ENCODE results near the gene COX6B1. TPM values are rescaled to one million over a fixed set of nuclear protein-coding genes. Genes with fewer than 3 reads are reported as not detected.

COX6B1 gene, protein sequence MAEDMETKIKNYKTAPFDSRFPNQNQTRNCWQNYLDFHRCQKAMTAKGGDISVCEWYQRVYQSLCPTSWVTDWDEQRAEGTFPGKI
- 156 and 265 TPM in 2 replicates for total RNA-seq

DNA sequence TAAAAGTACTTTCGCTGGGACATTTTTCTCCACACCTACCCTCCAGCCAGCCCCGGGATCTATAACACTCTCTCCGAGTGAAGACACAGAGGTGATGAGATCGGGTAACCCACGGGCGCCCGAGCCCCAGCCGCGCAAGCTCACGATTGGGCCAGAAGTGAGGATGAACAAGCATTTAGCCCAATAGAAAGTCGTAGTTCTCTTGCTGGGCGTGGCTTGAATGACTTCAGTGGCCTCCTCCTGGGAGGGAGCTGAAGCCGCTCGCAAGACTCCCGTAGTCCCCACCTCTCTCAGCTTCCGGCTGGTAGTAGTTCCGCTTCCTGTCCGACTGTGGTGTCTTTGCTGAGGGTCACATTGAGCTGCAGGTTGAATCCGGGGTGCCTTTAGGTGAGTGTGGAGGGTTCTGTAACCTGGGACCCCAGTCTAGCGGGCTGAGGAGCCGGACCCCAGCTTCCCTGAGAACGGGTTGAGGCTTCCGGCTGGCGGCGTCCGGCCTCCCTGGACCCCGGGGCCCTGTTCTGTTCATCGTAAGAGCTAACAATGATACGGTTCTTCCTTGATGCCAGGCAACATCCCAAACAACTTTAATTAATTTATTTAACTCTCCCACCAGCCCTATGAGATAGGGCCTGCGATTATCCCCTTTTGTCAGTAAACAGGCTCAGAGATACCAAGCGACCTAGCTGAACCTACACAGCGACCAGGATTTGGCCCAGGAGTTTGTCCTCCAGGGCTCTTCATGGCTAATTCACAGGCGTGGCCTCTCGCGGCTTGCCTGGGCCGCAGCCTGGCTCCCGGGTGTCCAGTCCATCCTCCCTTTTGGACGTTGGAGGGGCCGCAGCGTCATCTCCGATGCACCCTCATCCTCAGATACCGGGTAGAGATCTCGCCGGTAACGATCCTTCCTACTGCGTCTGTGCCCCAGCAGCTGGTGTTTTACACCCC, at the start of gene COX6B1:
Gene COX6B1, plus strand, starts transcription at position 307 of the 945 bp plus-strand sequence. CDS start 2,921 bp downstream, outside the sequence.

DNA sequence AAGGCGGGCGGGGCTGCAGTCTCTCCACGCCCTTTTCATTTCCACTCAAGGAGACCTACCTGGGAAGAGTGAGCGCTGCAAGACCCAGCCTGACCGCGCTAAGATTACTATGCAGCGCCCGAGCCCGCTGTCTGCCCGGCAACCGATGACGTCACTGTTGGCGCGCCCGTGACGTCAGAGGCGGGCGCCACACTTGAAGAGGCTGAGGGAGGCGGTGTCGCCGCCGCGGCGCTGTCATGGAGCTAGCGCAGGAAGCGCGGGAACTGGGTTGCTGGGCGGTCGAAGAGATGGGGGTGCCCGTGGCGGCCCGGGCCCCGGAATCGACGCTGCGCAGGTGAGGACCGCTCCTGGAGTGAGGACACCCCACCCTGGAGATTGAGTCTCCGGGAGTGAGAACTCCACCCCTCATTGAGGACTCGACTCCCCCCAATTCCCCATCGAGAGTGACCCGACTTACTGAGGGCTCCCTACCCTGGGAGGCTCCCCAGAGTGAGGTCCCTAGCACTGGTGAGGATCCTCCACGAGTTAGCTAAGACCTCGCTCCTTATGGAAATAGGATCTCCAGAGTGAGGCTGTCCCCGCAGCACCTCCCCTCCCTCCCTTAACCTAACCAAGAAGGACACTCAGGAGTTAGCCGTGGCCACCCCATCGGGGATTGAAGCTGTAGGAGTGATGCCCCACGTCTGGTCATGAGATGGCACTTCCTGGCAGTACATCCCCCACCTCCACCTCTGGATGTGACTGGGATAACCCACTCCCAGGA, 35.4 kb upstream of the COX6B1 start, which contains the start of gene HAUS5:
Gene HAUS5, plus strand, starts transcription at position 177 of the 763 bp plus-strand sequence. Its CDS starts 60 bp downstream, at position 237.

DNA sequence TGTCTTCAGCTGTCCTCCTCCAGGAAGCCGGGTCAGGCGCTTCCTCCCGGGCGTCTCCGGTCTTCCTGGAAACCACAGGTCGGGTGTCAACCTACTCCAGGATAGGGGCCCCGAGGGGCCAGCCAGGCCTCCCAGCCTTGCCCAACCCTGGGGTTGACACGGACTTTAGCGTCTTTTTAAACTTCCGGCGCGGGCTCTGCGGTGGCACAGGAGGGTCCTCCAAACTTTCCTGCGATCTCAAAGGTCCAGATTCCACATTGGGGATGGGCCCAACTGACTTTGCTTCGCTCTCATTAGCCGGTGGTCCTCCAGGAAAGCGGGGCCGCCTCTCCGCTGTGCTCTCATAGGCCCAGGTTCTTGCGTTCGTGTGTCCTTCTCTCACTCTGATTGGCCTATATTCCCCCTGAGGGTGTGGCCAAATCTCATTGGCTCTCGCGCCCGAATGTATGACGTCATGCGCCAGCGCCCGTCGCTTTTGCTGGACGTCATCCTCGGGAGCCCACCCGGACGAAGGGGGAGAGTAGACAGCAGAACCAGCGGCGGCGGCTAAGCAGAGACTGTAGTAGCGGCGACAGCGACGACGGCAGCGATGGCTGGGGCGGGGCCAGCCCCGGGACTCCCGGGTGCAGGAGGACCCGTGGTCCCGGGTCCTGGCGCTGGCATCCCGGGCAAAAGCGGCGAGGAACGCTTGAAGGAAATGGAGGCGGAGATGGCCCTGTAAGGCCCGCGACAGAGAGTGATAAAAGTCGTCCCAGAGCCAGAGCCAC, 19.4 kb upstream of the COX6B1 start, which contains the start of gene RBM42:
Gene RBM42, plus strand, starts transcription at position 472 of the 767 bp plus-strand sequence. Its CDS starts 118 bp downstream, at position 590.

DNA sequence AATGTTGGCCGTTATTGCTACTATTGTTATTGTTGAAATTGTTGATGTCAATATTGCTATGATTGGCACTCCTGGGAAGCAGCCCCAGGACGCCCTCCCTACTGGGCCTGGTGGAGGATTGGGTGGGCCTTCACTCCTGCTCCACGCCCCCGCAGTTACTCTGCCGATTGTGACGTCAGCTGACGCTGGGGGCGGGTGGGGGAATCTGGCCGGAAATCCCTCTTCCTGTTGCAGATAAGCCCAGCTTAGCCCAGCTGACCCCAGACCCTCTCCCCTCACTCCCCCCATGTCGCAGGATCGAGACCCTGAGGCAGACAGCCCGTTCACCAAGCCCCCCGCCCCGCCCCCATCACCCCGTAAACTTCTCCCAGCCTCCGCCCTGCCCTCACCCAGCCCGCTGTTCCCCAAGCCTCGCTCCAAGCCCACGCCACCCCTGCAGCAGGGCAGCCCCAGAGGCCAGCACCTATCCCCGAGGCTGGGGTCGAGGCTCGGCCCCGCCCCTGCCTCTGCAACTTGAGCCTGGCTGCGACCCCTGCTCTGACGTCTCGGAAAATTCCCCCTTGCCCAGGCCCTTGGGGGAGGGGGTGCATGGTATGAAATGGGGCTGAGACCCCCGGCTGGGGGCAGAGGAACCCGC, 6.5 kb upstream of the COX6B1 start, which contains the start of gene ETV2:
Gene ETV2, plus strand, starts transcription at position 231 of the 637 bp plus-strand sequence. CDS start 716 bp downstream, outside the sequence.

DNA sequence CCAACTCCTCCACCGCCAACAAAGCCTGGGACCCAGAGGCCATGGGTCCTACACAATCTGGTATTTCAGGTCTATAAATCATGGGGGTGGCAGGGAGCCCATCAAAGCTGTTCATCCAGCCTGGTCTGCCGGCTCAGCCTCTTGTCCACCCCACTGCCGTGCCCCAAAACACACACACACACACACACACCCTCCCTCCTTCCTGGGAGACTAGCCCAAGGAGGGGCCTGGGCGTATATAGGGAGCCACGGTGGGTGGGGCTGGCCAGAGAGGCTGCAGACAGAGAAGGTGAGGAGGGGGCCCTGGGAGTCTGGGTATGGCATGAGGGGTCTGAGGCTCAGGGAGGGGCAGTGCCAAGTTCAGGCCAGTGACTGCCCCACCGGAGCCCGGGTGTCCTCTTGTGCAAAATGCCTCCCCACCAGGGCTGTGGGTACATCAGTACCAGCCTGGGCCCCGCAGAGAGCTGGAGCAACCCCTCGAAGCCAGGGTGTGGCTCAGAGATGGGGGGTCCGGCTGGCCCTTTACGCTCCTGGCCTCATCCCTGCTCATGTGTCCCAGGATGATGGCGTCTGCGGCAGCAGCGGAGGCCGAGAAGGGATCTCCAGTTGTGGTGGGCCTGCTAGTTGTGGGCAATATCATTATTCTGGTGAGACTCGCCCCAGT, 18.3 kb downstream of the COX6B1 start, which contains the start of gene UPK1A:
Gene UPK1A, plus strand, starts transcription at position 267 of the 663 bp plus-strand sequence. Its CDS starts 296 bp downstream, at position 563.

DNA sequence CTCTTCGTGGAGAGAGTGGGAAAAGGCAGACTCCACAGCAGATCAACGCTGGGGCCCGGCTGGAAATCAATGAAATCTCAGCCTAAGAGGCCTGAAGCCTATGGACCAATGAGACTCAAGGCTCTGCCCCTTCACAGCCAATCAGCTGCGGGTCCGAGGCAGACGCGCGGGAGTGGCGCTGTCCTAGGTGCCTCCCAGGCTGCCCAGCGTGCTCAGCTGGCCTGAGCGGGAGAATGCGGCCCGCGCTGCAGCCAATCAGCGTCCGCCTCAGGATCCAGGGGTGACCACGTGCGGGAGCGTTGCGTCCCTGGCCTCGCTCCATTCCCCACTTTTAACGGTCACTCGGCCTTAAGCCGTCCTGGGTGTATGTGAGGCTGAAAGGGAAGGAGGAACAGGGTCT, 56.1 kb downstream of the COX6B1 start, which contains the start of gene ZBTB32:
Gene ZBTB32, plus strand, starts transcription at position 341 of the 400 bp plus-strand sequence. CDS start 10,069 bp downstream, outside the sequence.

Other genes starting within 250 kb of the COX6B1 start
- gene FFAR2, start 200.1 kb upstream of the COX6B1 start, total RNA-seq, result not detected in 2 replicates
- not detected in 2 replicates for gene KRTDAP, start 157.9 kb upstream of the COX6B1 start, total RNA-seq
- 8.2 and 23.1 TPM in 2 replicates for gene DMKN, start 134.7 kb upstream of the COX6B1 start, total RNA-seq
- 4.3 and 13.6 TPM in 2 replicates for gene SBSN, start 120.0 kb upstream of the COX6B1 start, total RNA-seq
- gene GAPDHS, start 114.9 kb upstream of the COX6B1 start, total RNA-seq, result under 0.01 TPM in 1 of 2 replicates, not detected in the other
- gene TMEM147, start 102.7 kb upstream of the COX6B1 start, total RNA-seq, result 85.2 and 116 TPM in 2 replicates
- not detected in 2 replicates for gene ATP4A, start 84.7 kb upstream of the COX6B1 start, total RNA-seq
- not detected in 2 replicates for gene PMIS2, start 62.1 kb upstream of the COX6B1 start, total RNA-seq
- gene HAUS5, start 35.6 kb upstream of the COX6B1 start, total RNA-seq, result 6.6 and 12.5 TPM in 2 replicates
- 42.0 and 43.0 TPM in 2 replicates for gene RBM42, start 19.3 kb upstream of the COX6B1 start, total RNA-seq
- 0.37 and 0.39 TPM in 2 replicates for gene ETV2, start 6.6 kb upstream of the COX6B1 start, total RNA-seq
- gene UPK1A, start 18.2 kb downstream of the COX6B1 start, total RNA-seq, result not detected in 2 replicates
- not detected in 2 replicates for gene ZBTB32, start 56.2 kb downstream of the COX6B1 start, total RNA-seq
- gene KMT2B, start 69.7 kb downstream of the COX6B1 start, total RNA-seq, result 7.3 and 7.8 TPM in 2 replicates
- 1.6 and 2.9 TPM in 2 replicates for gene IGFLR1, start 94.1 kb downstream of the COX6B1 start, total RNA-seq
- 4.5 and 5.5 TPM in 2 replicates for gene U2AF1L4, start 97.1 kb downstream of the COX6B1 start, total RNA-seq
- gene PSENEN, start 97.3 kb downstream of the COX6B1 start, total RNA-seq, result 12.5 and 14.7 TPM in 2 replicates
- gene LIN37, start 100.3 kb downstream of the COX6B1 start, total RNA-seq, result 14.3 and 16.2 TPM in 2 replicates
- gene HSPB6, start 108.7 kb downstream of the COX6B1 start, total RNA-seq, result 21.3 and 48.9 TPM in 2 replicates
- 7.7 and 12.7 TPM in 2 replicates for gene PROSER3, start 109.9 kb downstream of the COX6B1 start, total RNA-seq
- 5.9 and 6.3 TPM in 2 replicates for gene ARHGAP33, start 127.2 kb downstream of the COX6B1 start, total RNA-seq
- not detected in 2 replicates for gene PRODH2, start 164.5 kb downstream of the COX6B1 start, total RNA-seq
- not detected in 2 replicates for gene NPHS1, start 204.2 kb downstream of the COX6B1 start, total RNA-seq
- under 0.01 TPM in 1 of 2 replicates, not detected in the other for gene KIRREL2, start 208.6 kb downstream of the COX6B1 start, total RNA-seq
- 0.37 and 1.2 TPM in 2 replicates for gene APLP1, start 220.3 kb downstream of the COX6B1 start, total RNA-seq